ENCODE measurements around the gene TDG.
"Not testable (repeated sequence)": the region's sequence is repeated elsewhere in the genome, so short reads cannot be mapped to it uniquely, and the experiment has no call there.

The TDG gene

DNA sequence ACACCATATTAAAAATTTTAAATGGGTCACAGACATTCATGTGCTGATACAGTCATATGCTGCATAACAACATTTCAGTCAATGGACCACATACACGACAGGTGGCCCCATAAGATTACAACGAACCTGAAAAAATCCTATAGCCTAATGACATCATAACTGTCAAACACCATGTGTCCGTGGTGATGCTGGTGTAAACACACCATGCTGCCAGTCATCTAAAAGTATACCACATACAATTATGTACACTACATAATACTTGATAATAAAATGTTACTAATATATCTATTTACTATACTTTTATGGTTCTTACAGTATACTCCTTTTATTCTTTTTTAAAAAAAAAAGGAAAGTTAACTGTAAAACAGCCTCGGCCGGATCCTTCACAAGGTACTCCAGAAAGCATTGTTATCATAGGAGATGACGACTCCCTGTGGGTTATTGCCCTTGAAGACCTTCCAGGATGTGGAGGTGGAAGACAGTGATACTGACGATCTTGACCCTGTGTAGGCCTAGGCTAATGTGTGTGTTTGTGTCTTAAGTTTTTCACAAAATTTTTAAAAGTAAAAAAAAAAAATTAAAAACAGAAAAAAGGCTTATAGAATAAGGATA lies 5.0 kb upstream of the TDG start:
- no peak for DNase-seq

DNA sequence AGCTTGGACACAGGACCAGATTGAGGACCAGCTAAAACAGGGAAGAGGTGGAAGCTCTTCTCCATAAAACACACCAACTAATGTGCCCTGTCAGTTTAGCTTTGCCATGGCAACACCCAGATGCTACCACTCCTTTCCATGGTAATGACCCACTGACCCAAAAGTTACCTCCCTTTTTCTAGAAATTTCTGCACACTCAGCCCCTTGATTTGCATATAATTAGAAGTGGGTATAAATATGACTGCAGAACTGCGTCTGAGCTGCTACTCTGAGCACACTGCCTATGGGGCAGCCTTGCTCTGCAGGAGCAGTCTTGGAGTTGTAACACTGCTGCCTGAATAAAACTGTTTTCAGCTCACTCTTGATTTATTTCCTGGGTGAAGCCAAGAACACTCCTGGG lies 3.2 kb upstream of the TDG start:
- no peak for DNase-seq

GRCh38 chr12:103964805-103965204 lies 867 bp upstream of the TDG start:
- DNase-seq, result no peak

- no peak for DNase-seq
Measured at GRCh38 chr12:103965255-103965589, 450 bp upstream of the TDG start.

GRCh38 chr12:103966736-103967135 lies 1.1 kb downstream of the TDG start:
- DNase-seq, result no peak

GRCh38 chr12:103969391-103969790 lies 3.7 kb downstream of the TDG start:
- no peak for DNase-seq

DNA sequence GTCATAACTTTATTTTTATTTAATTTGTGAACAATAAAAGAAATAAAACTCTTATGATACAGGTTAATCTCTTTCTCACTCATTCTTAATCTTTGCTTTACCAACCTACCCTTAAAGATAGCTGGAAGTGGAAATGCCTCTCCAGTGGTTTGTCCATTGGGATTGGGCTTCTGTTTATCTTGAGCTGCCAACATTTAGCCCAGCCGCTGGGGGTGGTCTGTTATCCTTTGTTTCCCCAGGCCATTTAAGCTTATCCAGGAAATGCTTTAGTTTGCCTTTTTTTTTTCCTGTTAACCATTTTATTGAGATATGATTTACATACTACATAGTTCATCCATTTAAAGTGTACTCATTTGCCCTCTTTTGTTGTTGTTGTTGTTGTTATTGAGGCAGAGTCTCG lies 8.2 kb downstream of the TDG start:
- DNase-seq, result no peak

- no peak for DNase-seq
Measured at GRCh38 chr12:103975368-103975767, 9.7 kb downstream of the TDG start.

DNA sequence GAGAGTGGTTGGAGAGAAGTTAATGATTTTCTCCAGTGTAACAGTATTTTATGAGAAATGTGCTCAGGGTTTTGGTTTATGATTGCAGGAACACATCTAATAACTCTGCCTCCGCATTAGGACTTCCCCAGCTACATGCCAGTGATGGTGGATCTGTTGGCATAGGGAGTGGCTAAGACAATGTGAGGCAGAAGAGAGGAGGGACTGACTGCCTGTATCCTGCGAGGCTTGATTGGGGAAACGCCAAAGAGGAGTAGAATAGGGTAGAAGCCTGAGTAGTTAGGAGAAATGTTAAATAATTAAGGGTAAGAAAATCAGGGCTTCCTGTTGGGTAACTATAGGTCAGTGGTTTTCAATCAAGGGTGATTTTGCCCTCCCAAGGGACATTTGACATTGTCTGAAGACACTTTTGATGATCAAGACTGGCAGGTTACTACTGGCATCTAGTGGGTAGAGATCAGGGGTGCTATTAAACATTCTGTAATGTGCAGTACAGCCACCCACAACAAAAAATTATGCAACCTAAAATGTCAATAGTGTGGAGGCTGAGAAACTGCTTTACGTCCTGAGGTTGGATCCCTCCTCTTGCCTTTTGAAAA lies 12.8 kb downstream of the TDG start:
- no peak for DNase-seq

DNA sequence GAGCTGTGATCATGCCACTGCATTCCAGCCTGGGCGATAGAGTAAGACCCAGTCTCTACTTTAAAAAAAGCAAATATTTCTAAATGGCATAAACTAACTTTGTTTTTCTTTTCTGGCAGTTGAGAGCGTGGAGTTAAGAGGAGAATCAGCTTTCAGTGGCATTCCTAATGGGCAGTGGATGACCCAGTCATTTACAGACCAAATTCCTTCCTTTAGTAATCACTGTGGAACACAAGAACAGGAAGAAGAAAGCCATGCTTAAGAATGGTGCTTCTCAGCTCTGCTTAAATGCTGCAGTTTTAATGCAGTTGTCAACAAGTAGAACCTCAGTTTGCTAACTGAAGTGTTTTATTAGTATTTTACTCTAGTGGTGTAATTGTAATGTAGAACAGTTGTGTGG lies 21.2 kb downstream of the TDG start:
- no peak for DNase-seq

GRCh38 chr12:103994235-103994634 lies 28.6 kb downstream of the TDG start:
- no peak for DNase-seq

DNA sequence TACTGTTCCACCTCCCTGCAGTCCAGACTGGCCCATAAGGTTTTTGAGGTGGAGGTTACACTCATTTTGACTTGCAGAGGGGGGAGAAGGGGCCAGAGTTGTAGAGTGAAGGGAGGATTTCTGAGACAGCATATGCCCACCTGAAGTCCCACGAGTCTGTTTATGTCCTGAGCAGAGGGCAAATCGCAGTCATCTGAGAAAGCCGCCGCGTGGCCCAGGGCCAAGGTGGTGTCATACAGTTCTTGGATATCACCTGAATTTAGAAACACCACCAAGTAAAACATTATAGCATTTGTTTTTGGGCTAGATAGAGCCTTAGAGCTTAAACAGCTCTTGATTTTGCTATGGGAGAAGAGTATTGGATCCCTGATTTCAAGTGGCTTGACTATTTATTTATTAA lies 30.9 kb downstream of the TDG start:
- DNase-seq, result no peak

- DNase-seq, result no peak
Measured at GRCh38 chr12:103997286-103997900, 31.7 kb downstream of the TDG start.

- DNase-seq, result no peak
Measured at GRCh38 chr12:103998976-103999375, 33.3 kb downstream of the TDG start.

- DNase-seq, result no peak
Measured at GRCh38 chr12:104000807-104001434, 35.2 kb downstream of the TDG start.

DNA sequence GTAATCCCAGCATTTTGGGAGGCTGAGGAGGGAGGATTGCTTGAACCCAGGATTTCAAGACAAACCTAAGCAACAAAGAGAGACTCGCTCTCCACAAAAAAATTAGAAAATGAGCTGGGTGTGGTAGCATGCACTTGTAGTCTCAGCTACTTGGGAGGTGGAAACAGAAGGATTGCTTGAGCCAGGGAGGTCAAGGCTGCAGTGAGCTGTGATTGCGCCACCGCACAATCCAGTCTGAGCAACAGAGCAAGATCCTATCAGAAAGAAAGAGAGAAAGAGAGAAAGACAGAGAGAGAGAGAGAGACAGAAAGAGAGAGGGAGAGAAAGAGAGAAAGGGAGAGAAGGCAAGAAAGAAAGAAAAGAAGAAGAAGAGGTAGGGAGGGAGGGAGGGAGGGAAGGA lies 37.0 kb downstream of the TDG start:
- no peak for DNase-seq

DNA sequence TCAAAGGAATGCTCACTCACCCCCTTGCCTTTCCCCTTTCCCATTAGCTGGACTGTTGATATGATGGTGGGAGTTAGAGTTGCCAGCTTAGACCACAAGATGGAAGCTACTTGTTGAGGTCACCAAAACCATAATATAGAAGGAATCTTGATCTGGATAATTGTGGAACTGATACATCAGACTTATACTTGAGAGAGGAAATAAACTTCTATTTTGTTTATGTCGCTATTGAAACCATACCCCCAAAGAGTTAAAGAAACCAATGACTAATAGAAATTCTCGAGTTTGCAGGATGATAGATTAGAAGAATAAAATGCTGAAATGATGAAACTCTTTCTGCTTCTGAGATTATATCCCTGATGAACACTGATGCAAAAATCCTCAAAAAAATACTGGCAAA lies 37.9 kb downstream of the TDG start:
- no peak for DNase-seq

DNA sequence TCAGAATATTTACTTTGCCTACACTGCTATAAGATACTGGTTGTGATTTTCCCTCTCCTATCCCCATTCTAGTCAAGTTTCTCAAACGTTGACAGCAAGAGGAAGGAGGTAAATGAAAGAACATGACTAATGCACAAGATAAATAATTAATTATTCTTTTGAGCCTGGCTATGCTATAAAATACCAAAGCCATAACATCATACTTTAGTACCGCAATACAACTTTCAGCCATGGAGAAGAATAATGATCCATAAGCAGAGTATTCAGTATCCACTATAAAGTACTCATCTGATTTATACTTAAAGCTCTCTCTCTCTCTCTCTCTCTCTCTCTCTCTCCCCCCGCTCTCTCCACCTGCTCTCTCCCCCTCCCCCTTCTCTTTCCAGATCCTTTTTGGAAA lies 41.3 kb downstream of the TDG start:
- no peak for DNase-seq

- DNase-seq, result no peak
Measured at GRCh38 chr12:104010121-104010520, 44.4 kb downstream of the TDG start.

DNA sequence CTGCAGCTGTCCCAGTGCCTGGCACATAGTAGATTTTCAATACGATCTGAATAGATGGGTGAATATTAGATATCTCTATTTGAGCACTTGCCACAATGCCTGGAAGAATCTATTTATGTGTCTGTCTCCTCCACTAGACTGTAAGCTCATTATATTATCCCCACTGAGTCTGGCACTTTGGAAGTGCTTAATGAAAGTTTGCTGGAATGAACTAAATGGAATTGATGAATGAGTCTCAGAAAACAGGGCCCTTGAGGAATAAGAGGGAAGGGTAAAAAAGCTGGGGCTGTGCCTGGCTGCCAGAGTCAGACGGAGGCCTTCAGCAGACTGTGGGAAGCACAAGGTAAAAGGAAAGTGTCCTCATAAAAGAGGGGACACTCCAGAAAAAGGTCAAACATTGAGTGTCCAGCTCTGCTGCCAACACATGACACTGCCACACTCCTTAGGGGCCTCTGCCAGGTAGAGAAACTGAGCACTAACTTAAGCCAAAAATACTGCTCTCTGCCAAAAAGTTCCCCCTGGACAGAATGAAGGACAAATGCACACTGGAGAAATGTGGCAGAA lies 45.0 kb downstream of the TDG start:
- no peak for DNase-seq

DNA sequence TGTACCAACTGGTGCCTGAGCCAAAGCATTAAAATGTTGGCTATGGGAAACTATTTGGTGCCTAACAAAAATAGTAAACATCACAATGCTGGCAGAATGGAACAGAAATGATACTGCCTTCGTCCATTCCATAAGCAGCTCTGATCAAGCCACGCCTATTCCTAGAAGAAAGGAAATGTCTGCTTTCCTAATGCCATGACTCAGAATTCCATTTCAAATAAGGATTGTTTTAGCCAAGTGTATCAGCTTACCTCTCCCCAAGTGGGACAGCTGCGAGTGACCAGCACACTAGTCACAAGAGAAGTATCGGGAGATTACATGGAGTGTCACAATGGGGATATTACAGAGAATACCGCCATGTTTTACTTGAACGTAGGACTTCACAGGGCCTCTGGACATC lies 45.6 kb downstream of the TDG start:
- DNase-seq, result no peak

- no peak for DNase-seq
Measured at GRCh38 chr12:104012331-104012730, 46.7 kb downstream of the TDG start.

DNA sequence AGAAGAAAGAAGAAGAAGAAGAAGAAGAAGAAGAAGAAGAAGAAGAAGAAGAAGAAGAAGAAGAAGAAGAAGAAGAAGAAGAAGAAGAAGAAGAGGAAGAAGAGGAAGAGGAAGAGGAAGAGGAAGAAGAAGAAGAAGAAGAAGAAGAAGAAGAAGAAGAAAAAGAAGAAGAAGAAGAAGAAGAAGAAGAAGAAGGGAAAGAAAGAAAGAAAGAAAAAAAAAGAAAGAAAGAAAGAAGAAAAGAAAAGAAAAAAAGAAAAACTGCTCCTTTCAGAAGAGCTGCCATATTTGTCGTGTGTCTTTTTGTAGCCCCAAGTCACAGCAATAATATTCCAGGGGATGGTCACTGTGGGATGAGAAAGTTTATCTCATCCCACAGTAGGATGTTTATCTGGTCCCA lies 56.2 kb downstream of the TDG start:
- not testable (repeated sequence) for DNase-seq

- DNase-seq, result no peak
Measured at GRCh38 chr12:104022786-104023185, 57.1 kb downstream of the TDG start.

All from activated CD4-positive, CD25-positive, alpha-beta regulatory T cell treated with anti-CD3 and anti-CD28 coated beads, Interleukin-2, amount 50 U/mL, for 72 hours (primary cell).